HG02885 (cell line): ENCODE data around the gene CCNT1.
"Not testable (repeated sequence)": the region's sequence is repeated elsewhere in the genome, so short reads cannot be mapped to it uniquely, and the experiment has no call there.

ENCODE experiments used
- ATAC-seq: cut with Tn5 transposase; IDR thresholded peaks from one replicate; pipeline ENCODE4 v1.9.1; 2021; ENCODE audit warnings: mild to moderate bottlenecking; ENCODE audit not compliant: unreplicated experiment, poor library complexity

CCNT1 gene

DNA sequence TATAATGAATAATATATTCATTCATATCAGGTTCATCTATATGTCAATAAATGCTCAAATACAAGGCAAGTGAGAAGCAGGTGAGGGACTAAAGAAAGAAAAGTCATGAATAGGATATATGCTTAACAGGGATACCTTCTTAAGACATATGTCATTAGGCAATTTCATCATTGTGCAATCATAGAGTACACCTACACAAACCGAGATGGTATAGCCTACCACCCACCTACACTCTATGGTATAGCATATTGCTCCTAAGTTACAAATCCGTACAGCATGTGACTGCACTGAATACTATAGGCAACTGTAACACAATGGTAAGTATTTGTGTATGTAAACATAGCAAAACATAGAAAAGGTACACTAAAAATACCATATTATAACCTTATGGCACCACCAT lies 73.5 kb downstream of the CCNT1 start:
- no peak for ATAC-seq

DNA sequence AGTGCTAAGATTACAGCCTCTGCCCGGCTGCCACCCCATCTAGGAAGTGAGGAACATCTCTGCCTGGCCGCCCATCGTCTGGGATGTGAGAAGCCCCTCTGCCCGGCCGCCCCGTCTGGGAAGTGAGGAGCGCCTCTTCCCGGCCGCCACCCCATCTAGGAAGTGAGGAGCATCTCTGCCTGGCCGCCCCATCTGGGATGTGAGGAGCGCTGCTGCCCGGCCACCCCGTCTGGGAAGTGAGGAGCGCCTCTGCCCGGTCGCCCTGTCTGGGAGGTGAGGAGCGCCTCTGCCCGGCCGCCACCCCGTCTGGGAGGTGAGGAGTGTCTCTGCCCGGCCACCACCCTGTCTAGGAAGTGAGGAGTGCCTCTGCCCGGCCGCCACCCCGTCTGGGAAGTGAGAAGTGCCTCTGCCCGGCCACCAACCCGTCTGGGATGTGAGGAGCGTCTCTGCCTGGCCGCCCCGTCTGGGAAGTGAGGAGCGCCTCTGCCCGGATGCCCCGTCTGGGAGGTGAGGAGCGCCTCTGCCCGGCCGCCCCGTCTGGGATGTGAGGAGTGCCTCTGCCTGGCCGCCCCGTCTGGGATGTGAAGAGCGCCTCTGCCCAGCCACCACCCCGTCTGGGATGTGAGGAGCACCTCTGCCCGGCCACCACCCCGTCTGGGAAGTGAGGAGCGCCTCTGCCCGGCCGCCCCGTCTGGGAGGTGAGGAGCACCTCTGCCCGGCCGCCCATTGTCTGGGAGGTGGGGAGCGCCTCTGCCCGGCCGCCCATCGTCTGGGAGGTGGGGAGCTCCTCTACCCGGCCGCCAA lies 74.6 kb downstream of the CCNT1 start:
- ATAC-seq = not testable (repeated sequence)

DNA sequence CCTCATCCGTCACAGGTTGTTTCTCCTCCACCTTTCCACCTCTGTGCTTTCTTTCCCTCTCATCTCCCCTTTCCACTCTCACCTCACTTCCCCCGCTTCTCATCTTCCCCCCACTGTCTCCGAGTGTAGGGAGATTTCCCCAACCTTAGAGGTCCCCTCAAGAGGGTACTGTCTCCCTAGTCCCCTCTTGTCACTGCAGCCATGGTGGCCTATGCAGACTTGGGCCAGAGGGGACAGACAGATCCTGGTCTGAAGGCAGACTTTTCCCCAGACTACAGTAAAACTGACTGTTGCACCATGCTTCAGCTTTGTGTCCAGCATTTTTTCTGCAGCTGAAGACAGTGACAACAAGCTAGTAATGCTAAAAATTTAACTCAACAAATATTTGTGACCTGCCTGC lies 75.7 kb downstream of the CCNT1 start:
- no peak for ATAC-seq

DNA sequence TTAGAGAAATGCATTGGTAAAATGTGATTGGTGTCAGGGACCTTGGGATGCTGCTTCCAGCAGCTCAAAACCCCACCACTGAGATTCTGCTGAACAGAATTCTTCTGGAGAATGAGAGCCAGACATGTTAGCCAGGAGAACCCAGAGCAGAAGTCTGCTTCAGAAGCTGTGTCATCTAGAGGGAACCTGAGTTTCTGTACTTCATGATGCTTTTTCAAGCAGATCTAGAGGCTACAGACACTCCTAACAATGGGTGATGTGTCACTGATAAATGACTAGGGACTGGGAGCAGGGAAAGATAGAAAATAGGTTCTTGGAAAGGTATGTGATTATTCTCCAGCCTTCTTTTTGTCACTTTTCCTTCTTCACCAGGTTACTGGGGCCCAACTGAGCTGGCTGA lies 76.1 kb downstream of the CCNT1 start:
- no peak for ATAC-seq
